ENCODE results near the gene TULP1.
"Not testable (repeated sequence)": the region's sequence is repeated elsewhere in the genome, so short reads cannot be mapped to it uniquely, and the experiment has no call there.

DNA sequence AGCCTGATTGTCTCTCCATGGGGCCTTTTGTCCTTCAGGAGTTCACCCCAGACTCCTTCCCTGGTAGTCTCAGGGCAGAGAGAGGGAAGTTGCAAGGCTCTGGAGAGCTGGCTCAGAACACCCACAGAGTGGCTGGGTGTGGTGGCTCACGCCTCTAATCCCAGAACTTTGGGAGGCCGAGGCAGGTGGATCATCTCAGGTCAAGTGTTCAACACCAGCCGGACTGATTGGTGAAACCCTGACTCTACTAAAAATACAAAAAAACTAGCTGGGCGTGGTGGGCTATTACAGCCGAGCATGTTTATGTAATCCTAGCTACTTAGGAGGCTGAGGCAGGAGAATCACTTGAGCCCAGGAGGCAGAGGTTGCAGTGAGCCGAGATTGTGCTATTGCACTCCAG is 23.2 kb upstream of the TULP1 start:
- TF ChIP-seq, protein P1, sequence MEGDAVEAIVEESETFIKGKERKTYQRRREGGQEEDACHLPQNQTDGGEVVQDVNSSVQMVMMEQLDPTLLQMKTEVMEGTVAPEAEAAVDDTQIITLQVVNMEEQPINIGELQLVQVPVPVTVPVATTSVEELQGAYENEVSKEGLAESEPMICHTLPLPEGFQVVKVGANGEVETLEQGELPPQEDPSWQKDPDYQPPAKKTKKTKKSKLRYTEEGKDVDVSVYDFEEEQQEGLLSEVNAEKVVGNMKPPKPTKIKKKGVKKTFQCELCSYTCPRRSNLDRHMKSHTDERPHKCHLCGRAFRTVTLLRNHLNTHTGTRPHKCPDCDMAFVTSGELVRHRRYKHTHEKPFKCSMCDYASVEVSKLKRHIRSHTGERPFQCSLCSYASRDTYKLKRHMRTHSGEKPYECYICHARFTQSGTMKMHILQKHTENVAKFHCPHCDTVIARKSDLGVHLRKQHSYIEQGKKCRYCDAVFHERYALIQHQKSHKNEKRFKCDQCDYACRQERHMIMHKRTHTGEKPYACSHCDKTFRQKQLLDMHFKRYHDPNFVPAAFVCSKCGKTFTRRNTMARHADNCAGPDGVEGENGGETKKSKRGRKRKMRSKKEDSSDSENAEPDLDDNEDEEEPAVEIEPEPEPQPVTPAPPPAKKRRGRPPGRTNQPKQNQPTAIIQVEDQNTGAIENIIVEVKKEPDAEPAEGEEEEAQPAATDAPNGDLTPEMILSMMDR (IDR thresholded peaks at IDR 0.05; ENCODE audit: insufficient read depth, low read length, poor library complexity, severe bottlenecking): not testable (repeated sequence)
- TF ChIP-seq EZH2phosphoT487 (conservative IDR thresholded peaks at IDR 0.05; ENCODE audit: low read length): not testable (repeated sequence)

Measured in SU-DHL-6 (cell line).